Measurements from ENCODE around the gene CLDN3. TPM values are rescaled to one million over a fixed set of nuclear protein-coding genes. Genes with fewer than 3 reads are reported as not detected.
A peak's percentile ranks its signal among the peaks of the same experiment; 100 is the strongest.

Gene CLDN3
- total RNA-seq, 4 donors from 2014 or later, result 0.80 TPM; not detected in 3

DNA sequence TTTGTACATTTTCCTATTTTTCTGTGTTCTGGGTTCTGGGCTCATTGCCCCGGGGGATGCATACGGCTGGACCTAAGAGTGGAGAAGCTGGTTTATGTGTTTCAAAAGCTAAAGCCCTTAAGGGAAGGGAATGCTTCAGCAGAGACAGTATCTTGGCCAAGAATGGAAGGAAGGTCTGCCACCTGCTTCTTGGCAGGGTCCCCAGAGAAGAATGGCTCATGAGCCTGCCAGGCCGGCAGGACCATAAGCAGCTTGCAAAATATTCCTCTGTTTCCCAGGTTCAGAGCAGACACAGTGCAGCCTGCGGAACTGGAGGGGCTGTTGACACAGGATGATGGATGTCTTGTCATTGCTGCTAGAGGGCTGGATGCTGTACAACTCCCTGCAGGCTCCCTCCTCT is 23.7 kb downstream of the CLDN3 start:
- Histone ChIP-seq H3K9me3 (no peaks in the 10 kb centered on the region), H3K27me3 (no peaks in the 10 kb centered on the region), H3K4me1 (peaks cover 0 to 30% (median 20%) of the 10 kb centered on the region in 4 donors), H3K36me3 (no peaks in the 10 kb centered on the region), H3K27ac (replicated peaks in 1 of 4) (peak overlapping the region in 3 of 4 donors; percentile 46 to 73 (median 60)), H3K4me3 (no peak overlapping the region)
- WGBS, result 36% methylated on average over 4 of the region's 4 CpGs
- TF ChIP-seq EP300 (IDR thresholded peaks at IDR 0.05), result no peak
- TF ChIP-seq, protein P1, sequence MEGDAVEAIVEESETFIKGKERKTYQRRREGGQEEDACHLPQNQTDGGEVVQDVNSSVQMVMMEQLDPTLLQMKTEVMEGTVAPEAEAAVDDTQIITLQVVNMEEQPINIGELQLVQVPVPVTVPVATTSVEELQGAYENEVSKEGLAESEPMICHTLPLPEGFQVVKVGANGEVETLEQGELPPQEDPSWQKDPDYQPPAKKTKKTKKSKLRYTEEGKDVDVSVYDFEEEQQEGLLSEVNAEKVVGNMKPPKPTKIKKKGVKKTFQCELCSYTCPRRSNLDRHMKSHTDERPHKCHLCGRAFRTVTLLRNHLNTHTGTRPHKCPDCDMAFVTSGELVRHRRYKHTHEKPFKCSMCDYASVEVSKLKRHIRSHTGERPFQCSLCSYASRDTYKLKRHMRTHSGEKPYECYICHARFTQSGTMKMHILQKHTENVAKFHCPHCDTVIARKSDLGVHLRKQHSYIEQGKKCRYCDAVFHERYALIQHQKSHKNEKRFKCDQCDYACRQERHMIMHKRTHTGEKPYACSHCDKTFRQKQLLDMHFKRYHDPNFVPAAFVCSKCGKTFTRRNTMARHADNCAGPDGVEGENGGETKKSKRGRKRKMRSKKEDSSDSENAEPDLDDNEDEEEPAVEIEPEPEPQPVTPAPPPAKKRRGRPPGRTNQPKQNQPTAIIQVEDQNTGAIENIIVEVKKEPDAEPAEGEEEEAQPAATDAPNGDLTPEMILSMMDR (IDR thresholded peaks at IDR 0.05), result no peak
- TF ChIP-seq POLR2AphosphoS5 (IDR thresholded peaks at IDR 0.05), result peak in 1 of 2 donors; percentile 61
- TF ChIP-seq POLR2A (IDR thresholded peaks at IDR 0.05; ENCODE audit: low read depth), result no peak
- DNase-seq (ENCODE audit: extremely low spot score), result no peak
- intact Hi-C loops (cut with DNase I), result no loop called here

DNA sequence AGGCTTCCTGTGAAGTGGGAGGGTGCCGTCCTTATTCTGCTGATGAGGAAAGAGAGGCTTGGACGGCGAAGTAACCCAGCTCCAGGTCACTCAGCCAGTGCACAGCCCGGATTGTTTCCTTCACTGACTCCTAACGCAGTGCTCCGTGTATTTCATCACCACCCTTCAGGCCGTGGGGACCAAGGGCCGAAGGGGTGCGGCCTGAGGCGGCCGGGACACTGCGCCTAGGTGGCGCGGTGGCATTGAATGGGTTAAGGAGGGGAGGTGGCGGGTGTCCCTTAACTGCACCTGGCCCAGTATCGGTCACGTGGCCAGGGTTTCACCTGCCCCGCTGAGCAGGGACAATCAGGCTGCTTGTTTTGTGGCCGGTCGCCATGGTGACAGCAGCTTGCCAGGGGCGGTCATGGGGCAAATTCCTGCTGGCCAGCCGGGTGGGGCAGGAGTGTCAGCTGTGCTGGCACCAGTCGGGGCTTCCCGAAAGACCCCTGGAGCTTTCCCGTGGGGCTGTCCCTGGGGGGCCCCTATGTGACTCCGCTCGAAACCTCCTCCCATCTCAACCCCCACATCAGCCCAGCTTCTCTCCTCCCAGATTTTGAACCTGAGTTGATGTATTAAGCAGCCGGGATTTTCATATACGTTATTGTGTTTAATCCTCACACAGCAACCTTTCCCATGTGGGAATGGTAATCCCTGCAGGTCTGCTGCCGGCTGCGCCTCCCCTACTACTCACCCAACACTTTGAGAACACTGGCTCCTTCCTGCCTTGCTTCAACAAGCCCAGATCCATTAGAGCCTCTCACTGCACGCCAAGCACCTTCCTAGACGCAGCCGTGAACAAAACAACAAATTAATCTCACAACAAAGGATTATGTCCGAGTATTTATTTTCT is 27.1 kb downstream of the CLDN3 start:
- TF ChIP-seq POLR2A (IDR thresholded peaks at IDR 0.05; ENCODE audit: low read depth) (no peak), POLR2AphosphoS5 (IDR thresholded peaks at IDR 0.05) (no peak), EP300 (IDR thresholded peaks at IDR 0.05) (no peak)
- TF ChIP-seq, protein P1 (IDR thresholded peaks at IDR 0.05), result no peak
- H3K4me1 ChIP-seq, result peaks cover 9 to 41% (median 30%) of the 10 kb centered on the region in 4 donors
- WGBS, result 48% methylated on average over 30 of the region's 35 CpGs
- H3K4me3 ChIP-seq, result no peak overlapping the region
- no peaks in the 10 kb centered on the region for H3K9me3 ChIP-seq
- peak overlapping the region in 3 of 4 donors; percentile 26 to 45 (median 44) for H3K27ac ChIP-seq (replicated peaks in 1 of 4)
- no peak for DNase-seq (ENCODE audit: extremely low spot score)
- no peaks in the 10 kb centered on the region for H3K27me3 ChIP-seq
- intact Hi-C loops (cut with DNase I), result no loop called here
- no peaks in the 10 kb centered on the region for H3K36me3 ChIP-seq

DNA sequence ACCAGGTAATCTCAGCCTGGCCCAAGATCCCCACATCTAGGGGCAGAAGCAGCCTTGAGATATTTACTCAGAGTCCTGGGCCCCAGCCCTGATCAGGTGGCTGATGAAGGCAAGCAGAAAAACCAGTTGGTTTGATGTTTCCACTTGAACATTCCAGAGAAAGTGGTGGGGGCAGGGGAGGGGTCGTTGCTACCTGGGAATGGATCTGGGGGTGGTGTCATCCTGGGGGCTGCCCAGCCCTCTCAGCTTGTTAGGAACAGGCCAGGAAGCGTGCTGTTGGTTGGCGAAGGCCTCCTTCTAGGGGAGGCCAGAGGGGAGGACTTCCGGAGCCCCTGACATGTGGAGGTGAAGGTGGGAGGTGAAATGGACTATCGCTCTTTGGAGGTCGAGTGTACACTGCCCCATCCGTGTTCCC is 27.7 kb downstream of the CLDN3 start:
- Histone ChIP-seq H3K27ac (replicated peaks in 1 of 4) (peak overlapping the region in 2 of 4 donors; percentile 44 to 45), H3K36me3 (peaks cover 0 to 1% (median under 1%) of the 10 kb centered on the region in 4 donors), H3K27me3 (no peaks in the 10 kb centered on the region), H3K4me3 (no peak overlapping the region), H3K4me1 (peaks cover 16 to 47% (median 37%) of the 10 kb centered on the region in 4 donors), H3K9me3 (no peaks in the 10 kb centered on the region)
- TF ChIP-seq EP300 (IDR thresholded peaks at IDR 0.05), result no peak
- TF ChIP-seq, protein P1 (IDR thresholded peaks at IDR 0.05), result no peak
- TF ChIP-seq POLR2AphosphoS5 (IDR thresholded peaks at IDR 0.05), result no peak
- no peak for TF ChIP-seq POLR2A (IDR thresholded peaks at IDR 0.05; ENCODE audit: low read depth)
- WGBS, result 67% methylated on average over 7 of the region's 7 CpGs
- intact Hi-C loops (cut with DNase I), result no loop called here
- no peak for DNase-seq (ENCODE audit: extremely low spot score)

DNA sequence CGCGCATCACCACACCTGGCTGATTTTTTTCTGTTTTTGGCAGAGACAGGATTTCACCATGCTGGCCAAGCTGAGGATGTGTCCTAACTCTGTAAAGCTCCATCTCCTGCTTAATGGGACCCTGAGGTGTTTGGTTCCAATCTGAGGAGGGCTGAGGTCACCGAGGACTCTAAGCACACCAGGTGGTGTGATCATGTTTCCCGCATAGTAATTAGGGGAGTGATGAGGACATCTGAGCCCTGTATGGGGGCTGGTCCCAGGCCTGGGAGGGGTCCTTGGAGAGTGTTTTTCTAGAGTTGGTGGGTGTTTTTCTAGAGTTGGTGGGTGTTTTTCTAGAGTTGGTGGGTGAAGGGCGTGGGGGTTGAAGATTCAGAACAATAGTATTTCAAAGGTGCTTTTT is 28.5 kb downstream of the CLDN3 start:
- DNase-seq (ENCODE audit: extremely low spot score), result no peak
- peaks cover 16 to 46% (median 38%) of the 10 kb centered on the region in 4 donors for H3K4me1 ChIP-seq
- H3K9me3 ChIP-seq, result no peaks in the 10 kb centered on the region
- peak overlapping the region in 1 of 4 donors; percentile 44 for H3K27ac ChIP-seq (replicated peaks in 1 of 4)
- no peak overlapping the region for H3K4me3 ChIP-seq
- TF ChIP-seq EP300 (IDR thresholded peaks at IDR 0.05), result no peak
- TF ChIP-seq POLR2AphosphoS5 (IDR thresholded peaks at IDR 0.05), result no peak
- TF ChIP-seq POLR2A (IDR thresholded peaks at IDR 0.05; ENCODE audit: low read depth), result no peak
- TF ChIP-seq, protein P1 (IDR thresholded peaks at IDR 0.05), result no peak
- WGBS, result 93% methylated on average over 5 of the region's 5 CpGs
- H3K27me3 ChIP-seq, result no peaks in the 10 kb centered on the region
- intact Hi-C loops (cut with DNase I), result no loop called here
- H3K36me3 ChIP-seq, result peaks cover 0 to 9% (median 7%) of the 10 kb centered on the region in 4 donors
